IPS-NIHi7 (cell line): ENCODE data around the gene NGRN.
"Not testable (repeated sequence)": the region's sequence is repeated elsewhere in the genome, so short reads cannot be mapped to it uniquely, and the experiment has no call there.

Source experiments
- DNase-seq: peaks from one replicate; pipeline ENCODE4 v3.0.0; 2012; ENCODE audit warnings: mixed read lengths; ENCODE audit errors: extremely low spot score

NGRN gene

GRCh38 chr15:90281637-90282036 lies 16.2 kb downstream of the NGRN start:
- not testable (repeated sequence) for DNase-seq

GRCh38 chr15:90286678-90287077 lies 21.2 kb downstream of the NGRN start:
- DNase-seq, result no peak

GRCh38 chr15:90287101-90287500 lies 21.6 kb downstream of the NGRN start:
- DNase-seq, result no peak

- no peak for DNase-seq
Observed at GRCh38 chr15:90287946-90288345, 22.5 kb downstream of the NGRN start.

- DNase-seq, result peak; percentile 34
Observed at GRCh38 chr15:90291679-90292356, 26.3 kb downstream of the NGRN start.

- DNase-seq, result peak; percentile 72
Observed at GRCh38 chr15:90293040-90293810, 27.8 kb downstream of the NGRN start.

- no peak for DNase-seq
Observed at GRCh38 chr15:90294159-90294558, 28.7 kb downstream of the NGRN start.

- DNase-seq, result no peak
Observed at GRCh38 chr15:90294601-90295269, 29.3 kb downstream of the NGRN start.

GRCh38 chr15:90295270-90295648 lies 29.8 kb downstream of the NGRN start:
- DNase-seq, result no peak

- DNase-seq, result not testable (repeated sequence)
Observed at GRCh38 chr15:90296316-90296884, 30.9 kb downstream of the NGRN start.

GRCh38 chr15:90297021-90297420 lies 31.5 kb downstream of the NGRN start:
- DNase-seq, result no peak

- DNase-seq, result no peak
Observed at GRCh38 chr15:90300541-90300940, 35.1 kb downstream of the NGRN start.

- peak; percentile 69 for DNase-seq
Observed at GRCh38 chr15:90300988-90301706, 35.7 kb downstream of the NGRN start.

GRCh38 chr15:90301707-90302300 lies 36.3 kb downstream of the NGRN start:
- no peak for DNase-seq

- not testable (repeated sequence) for DNase-seq
Observed at GRCh38 chr15:90305355-90305754, 39.9 kb downstream of the NGRN start.

- DNase-seq, result no peak
Observed at GRCh38 chr15:90305932-90306331, 40.5 kb downstream of the NGRN start.

GRCh38 chr15:90306560-90306959 lies 41.1 kb downstream of the NGRN start:
- no peak for DNase-seq

GRCh38 chr15:90307661-90308060 lies 42.2 kb downstream of the NGRN start:
- no peak for DNase-seq

GRCh38 chr15:90309020-90309419 lies 43.5 kb downstream of the NGRN start:
- DNase-seq, result no peak

- no peak for DNase-seq
Observed at GRCh38 chr15:90315278-90315982, 50.0 kb downstream of the NGRN start.

- DNase-seq, result no peak
Observed at GRCh38 chr15:90316139-90316538, 50.7 kb downstream of the NGRN start.
